Measurements from ENCODE around the gene HOXD13. TPM values are rescaled to one million over a fixed set of nuclear protein-coding genes. Genes with fewer than 3 reads are reported as not detected.

The HOXD13 gene
- total and polyA plus RNA-seq, 2 of the 13 experiments (the other 11 are each of a cell fraction or from before 2014, with no cell fraction given) = not detected

DNA sequence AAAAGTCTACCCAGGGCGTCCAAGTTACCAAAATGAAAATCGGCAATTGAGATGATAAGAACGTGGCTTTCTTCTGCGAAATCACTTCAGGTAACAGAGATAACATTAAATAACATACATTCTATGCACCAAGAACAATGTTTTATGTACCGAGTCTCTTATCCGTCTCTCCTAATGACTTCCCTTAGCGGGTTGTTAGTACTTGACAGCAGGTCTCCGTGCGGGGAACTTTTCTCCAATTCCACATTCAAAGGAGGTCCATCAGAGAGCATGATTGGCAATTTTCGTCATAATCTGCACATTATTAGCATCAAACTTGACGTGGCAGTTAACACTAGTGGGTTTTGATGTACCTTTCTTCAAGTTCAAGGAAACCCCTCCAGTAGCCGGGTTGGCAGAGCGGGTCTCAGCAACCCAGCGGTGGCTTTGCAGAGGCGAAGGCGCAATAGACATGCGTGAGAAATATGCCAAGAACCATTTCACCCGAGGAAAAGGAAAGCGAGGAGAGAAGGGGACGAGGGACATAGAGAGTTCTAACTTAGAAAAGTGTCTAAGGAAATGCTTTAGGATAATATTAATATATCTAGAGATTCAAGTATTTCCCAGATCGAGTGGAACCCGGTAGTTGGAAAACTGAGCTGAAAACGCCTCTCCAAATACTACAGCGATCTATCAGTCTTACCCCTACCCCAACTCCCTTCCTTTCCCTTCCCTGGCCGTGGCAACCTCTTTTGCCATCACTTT is 13.8 kb upstream of the HOXD13 start:
- TF ChIP-seq, protein P1, sequence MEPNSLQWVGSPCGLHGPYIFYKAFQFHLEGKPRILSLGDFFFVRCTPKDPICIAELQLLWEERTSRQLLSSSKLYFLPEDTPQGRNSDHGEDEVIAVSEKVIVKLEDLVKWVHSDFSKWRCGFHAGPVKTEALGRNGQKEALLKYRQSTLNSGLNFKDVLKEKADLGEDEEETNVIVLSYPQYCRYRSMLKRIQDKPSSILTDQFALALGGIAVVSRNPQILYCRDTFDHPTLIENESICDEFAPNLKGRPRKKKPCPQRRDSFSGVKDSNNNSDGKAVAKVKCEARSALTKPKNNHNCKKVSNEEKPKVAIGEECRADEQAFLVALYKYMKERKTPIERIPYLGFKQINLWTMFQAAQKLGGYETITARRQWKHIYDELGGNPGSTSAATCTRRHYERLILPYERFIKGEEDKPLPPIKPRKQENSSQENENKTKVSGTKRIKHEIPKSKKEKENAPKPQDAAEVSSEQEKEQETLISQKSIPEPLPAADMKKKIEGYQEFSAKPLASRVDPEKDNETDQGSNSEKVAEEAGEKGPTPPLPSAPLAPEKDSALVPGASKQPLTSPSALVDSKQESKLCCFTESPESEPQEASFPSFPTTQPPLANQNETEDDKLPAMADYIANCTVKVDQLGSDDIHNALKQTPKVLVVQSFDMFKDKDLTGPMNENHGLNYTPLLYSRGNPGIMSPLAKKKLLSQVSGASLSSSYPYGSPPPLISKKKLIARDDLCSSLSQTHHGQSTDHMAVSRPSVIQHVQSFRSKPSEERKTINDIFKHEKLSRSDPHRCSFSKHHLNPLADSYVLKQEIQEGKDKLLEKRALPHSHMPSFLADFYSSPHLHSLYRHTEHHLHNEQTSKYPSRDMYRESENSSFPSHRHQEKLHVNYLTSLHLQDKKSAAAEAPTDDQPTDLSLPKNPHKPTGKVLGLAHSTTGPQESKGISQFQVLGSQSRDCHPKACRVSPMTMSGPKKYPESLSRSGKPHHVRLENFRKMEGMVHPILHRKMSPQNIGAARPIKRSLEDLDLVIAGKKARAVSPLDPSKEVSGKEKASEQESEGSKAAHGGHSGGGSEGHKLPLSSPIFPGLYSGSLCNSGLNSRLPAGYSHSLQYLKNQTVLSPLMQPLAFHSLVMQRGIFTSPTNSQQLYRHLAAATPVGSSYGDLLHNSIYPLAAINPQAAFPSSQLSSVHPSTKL (CRISPR knock-in tag; IDR thresholded peaks at IDR 0.05) = no peak
- TF ChIP-seq ZNF562 (CRISPR knock-in tag; IDR thresholded peaks at IDR 0.05; ENCODE audit: borderline replicate concordance) (no peak), ZBTB42 (CRISPR knock-in tag; IDR thresholded peaks at IDR 0.05) (no peak), NFYB (CRISPR knock-in tag; IDR thresholded peaks at IDR 0.05) (no peak)
- TF ChIP-seq, protein P2, sequence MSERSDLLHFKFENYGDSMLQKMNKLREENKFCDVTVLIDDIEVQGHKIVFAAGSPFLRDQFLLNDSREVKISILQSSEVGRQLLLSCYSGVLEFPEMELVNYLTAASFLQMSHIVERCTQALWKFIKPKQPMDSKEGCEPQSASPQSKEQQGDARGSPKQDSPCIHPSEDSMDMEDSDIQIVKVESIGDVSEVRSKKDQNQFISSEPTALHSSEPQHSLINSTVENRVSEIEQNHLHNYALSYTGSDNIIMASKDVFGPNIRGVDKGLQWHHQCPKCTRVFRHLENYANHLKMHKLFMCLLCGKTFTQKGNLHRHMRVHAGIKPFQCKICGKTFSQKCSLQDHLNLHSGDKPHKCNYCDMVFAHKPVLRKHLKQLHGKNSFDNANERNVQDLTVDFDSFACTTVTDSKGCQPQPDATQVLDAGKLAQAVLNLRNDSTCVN (CRISPR knock-in tag; IDR thresholded peaks at IDR 0.05; ENCODE audit: borderline replicate concordance) = no peak
- ATAC-seq (no peak), DNase-seq (ENCODE audit: low spot score) (no peak), FAIRE-seq (no peak)
- Histone ChIP-seq H3K27ac (ENCODE audit: extremely low read length, insufficient read depth, low read length) (no peak overlapping the region), H3K4me1 (ENCODE audit: insufficient read depth, low read length) (no peaks in the 10 kb centered on the region), H3K4me2 (ENCODE audit: low read depth, low read length) (no peak overlapping the region), H3K79me2 (ENCODE audit: insufficient read depth, low read length) (no peaks in the 10 kb centered on the region), H3K27me3 (ENCODE audit: control insufficient read depth in 1 of 2, insufficient read depth in 2 of 2, low read length in 2 of 2) (peaks cover 0 to 73% of the 10 kb centered on the region in 2 experiments; a peak in 4 of 5 replicates), H3K9ac (ENCODE audit: insufficient read depth, low read depth, low read length) (no peak overlapping the region), H3K36me3 (replicated peaks in 1 of 2; ENCODE audit: control insufficient read depth in 1 of 2, insufficient read depth in 2 of 2, low read length in 2 of 2) (no peaks in the 10 kb centered on the region), H3K4me3 (replicated peaks in 1 of 3; ENCODE audit: insufficient read depth in 1 of 3, low read depth in 2 of 3, low read length in 3 of 3) (no peak overlapping the region), H2AFZ (ENCODE audit: low read length) (no peak overlapping the region), H3K9me3 (ENCODE audit: low read length) (no peaks in the 10 kb centered on the region), H4K20me1 (ENCODE audit: insufficient read depth, low read length) (no peaks in the 10 kb centered on the region)
- BruUV-seq (replicated peaks) = no TSS peak
- intact Hi-C loops (cut with micrococcal nuclease; ENCODE audit: unreplicated experiment) = no loop called here
- POLR2A ChIA-PET = no interaction called here
- 34% methylated on average over 25 of the region's 25 CpGs for WGBS (ENCODE audit: low lambda C conversion rate)
- in situ Hi-C loops (cut with HindIII; ENCODE audit: extremely low pct_ligation_motif_present, low pct_unique_long_range_greater_than_20kb) = no loop called here
- CTCF ChIA-PET (ENCODE audit: low intra/inter-chr PET ratio, low total read pairs) = no interaction called here

Measured in HepG2 (cell line).